ENCODE results near the gene CLIC2.

CLIC2 gene

DNA sequence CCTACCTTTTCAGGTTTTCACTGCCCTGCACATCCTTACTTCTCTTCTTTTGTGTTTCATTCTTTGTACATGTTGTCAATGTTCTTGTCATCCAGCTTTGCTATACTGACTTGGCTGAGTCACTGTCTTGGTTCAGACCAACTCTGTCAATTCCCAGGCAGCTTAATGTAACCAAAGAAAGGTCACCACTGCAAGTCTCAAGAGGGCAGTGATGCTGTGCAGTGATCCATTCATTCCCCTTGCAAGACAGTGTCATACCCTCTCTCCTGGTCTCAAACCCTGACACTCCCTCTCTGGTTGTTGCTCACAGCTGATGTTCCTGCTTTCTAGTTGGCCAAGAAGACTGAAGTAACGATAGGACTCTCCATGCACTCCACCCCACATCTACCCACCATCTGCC, 87.7 kb downstream of the CLIC2 start:
- TF ChIP-seq, protein P1, sequence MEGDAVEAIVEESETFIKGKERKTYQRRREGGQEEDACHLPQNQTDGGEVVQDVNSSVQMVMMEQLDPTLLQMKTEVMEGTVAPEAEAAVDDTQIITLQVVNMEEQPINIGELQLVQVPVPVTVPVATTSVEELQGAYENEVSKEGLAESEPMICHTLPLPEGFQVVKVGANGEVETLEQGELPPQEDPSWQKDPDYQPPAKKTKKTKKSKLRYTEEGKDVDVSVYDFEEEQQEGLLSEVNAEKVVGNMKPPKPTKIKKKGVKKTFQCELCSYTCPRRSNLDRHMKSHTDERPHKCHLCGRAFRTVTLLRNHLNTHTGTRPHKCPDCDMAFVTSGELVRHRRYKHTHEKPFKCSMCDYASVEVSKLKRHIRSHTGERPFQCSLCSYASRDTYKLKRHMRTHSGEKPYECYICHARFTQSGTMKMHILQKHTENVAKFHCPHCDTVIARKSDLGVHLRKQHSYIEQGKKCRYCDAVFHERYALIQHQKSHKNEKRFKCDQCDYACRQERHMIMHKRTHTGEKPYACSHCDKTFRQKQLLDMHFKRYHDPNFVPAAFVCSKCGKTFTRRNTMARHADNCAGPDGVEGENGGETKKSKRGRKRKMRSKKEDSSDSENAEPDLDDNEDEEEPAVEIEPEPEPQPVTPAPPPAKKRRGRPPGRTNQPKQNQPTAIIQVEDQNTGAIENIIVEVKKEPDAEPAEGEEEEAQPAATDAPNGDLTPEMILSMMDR (IDR thresholded peaks at IDR 0.05; ENCODE audit: extremely low read depth, missing control alignments): no peak
- DNase-seq (ENCODE audit: low spot score): no peak

DNA sequence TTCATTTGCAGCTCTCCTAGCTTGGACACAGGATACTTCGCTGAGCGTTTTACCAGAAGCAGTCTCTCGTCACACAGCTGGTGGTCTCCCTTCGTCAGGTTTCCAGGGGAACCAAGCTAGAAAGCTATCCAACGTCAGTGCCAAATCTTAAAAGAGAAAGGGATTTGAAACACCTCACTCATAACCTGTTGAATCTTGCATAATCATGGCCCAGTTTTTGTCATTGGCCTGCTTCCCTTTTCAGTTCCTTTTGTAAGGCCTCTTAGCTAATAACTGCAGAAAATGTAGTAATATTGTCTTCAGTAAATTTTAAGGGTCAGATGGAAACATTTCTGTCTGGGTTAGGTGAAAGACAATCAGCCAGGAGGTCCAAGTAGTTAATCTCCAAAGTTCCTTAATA, 92.1 kb downstream of the CLIC2 start:
- TF ChIP-seq, protein P1 (IDR thresholded peaks at IDR 0.05; ENCODE audit: extremely low read depth, missing control alignments): no peak
- DNase-seq (ENCODE audit: low spot score): no peak

DNA sequence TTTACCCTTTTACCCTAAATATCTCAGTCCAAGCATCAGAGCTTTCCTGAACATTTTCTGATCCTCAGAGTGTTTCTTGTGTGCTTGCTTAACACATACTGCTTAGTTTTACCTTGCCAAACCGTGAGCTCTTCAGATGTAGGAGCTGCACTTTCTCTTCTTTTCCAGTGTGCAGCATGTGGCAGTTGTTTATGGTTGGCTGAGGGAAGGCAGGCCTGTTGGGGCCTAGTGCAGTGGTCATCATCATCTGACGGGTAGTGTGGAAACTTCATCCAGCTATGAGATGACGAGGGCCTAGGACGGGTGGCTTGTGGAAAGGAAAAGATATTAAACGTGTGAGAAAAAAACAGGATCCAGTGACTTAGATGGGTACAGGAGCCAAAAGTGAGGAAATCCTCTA, 96.7 kb downstream of the CLIC2 start:
- TF ChIP-seq, protein P1 (IDR thresholded peaks at IDR 0.05; ENCODE audit: extremely low read depth, missing control alignments): no peak
- DNase-seq (ENCODE audit: low spot score): no peak

DNA sequence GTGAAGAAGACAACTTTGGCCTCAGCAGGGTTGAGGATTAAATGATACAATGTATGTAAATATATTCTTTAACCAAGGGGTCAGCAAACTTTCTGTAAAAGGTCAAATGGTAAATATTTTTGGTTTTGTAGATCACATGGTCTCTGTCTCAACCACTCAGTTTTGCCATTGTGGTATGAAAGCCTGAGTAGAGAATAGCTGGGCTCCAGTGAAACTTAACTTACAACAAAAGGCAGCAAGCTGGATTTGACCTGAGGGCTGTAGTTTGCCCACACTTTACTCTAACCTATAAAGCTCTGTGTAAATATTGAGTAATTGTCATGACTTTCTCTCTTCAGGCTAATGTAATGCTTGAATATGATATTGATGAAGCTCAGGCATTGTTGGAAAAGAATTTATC, 98.5 kb downstream of the CLIC2 start:
- no peak for DNase-seq (ENCODE audit: low spot score)
- TF ChIP-seq, protein P1 (IDR thresholded peaks at IDR 0.05; ENCODE audit: extremely low read depth, missing control alignments): no peak

DNA sequence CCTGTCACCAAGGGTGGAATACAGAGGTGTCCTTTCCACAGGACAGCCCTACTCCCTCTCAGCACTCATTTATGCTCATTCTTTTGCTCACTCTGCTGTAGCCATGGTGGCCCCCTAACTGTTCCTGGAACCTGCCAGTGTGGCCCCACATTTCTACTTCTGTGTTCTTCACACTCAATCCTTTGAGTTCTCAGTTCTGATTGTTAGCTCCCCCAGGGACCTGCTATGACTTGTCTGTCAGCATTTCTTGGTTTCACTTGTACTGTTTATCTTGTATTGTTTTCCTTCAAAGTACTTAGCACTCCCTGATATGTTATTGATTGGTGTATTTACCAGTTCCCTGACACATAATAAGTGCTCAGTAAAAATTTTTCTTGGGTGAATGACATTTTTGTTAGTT, 103.3 kb downstream of the CLIC2 start:
- peak; percentile 43 for DNase-seq (ENCODE audit: low spot score)
- TF ChIP-seq, protein P1 (IDR thresholded peaks at IDR 0.05; ENCODE audit: extremely low read depth, missing control alignments): no peak
